SK-N-SH treated with all-trans-retinoic acid at 6 μM for 48 hours (cell line): ENCODE measurements around the gene SMTNL2.

Experiments used
- ARNTL ChIP-seq: fragments of 450-650 bp; formaldehyde crosslinking; IDR thresholded peaks from 2 replicates; pipeline ENCODE4 v1.5.0; 2020; ENCODE audit warnings: low read depth, mild to moderate bottlenecking, moderate library complexity, borderline replicate concordance
- CSDC2 ChIP-seq: fragments of 250-450 bp; sonication (Bioruptor Pico); IDR thresholded peaks from 2 replicates; pipeline ENCODE4 v1.5.0; 2020; ENCODE audit warnings: mild to moderate bottlenecking, moderate library complexity
- ESRRG ChIP-seq: fragments of 250-450 bp; sonication (Bioruptor Pico); IDR thresholded peaks from 2 replicates; pipeline ENCODE4 v1.6.1; 2021; ENCODE audit warnings: mild to moderate bottlenecking
- PPARA ChIP-seq: fragments of 250-450 bp; sonication (Bioruptor Pico); IDR thresholded peaks from 2 replicates; pipeline ENCODE4 v1.5.0; 2020; ENCODE audit warnings: mild to moderate bottlenecking, borderline replicate concordance
- RARB ChIP-seq: fragments of 250-450 bp; sonication (Bioruptor Pico); IDR thresholded peaks from 2 replicates; pipeline ENCODE4 v1.8.0; 2021; ENCODE audit warnings: mild to moderate bottlenecking, moderate library complexity
- ZFP30 ChIP-seq: fragments of 450-650 bp; formaldehyde crosslinking; IDR thresholded peaks from 2 replicates; pipeline ENCODE4 v1.5.0; 2022; ENCODE audit warnings: mild to moderate bottlenecking, moderate library complexity
- ZNF70 ChIP-seq: fragments of 450-650 bp; formaldehyde crosslinking; IDR thresholded peaks from 2 replicates; pipeline ENCODE4 v1.5.0; 2020; ENCODE audit warnings: mild to moderate bottlenecking, moderate library complexity
- ZNF8 ChIP-seq: fragments of 450-650 bp; formaldehyde crosslinking; IDR thresholded peaks from 2 replicates; pipeline ENCODE4 v1.5.0; 2020; ENCODE audit warnings: mild to moderate bottlenecking, moderate library complexity
- TF ChIP-seq, protein P1 (sequence below): fragments of 250-450 bp; sonication (Bioruptor Pico); IDR thresholded peaks from 2 replicates; pipeline ENCODE4 v1.8.0; 2020; ENCODE audit warnings: mild to moderate bottlenecking, moderate library complexity, borderline replicate concordance

DNA sequence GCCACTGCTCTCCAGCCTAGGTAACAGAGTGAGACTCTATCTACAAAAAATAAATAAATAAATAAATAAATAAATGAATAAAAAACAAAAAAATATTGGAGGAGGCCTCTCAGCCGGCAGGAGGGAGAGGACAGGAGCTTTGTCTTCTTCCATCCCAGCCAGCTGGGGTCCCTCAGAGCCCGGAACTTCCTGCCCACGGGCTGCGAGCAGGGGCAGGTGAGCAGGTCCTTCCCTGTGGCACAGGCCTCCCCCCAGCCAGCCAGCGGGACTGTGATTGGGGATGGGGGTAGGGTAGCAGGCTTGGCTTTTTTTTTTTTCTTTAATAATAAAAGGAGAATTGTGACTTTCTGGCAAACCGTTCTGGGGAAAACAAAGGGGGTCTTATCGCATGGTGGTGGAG lies 10.1 kb downstream of the SMTNL2 start:
- TF ChIP-seq, protein P1, sequence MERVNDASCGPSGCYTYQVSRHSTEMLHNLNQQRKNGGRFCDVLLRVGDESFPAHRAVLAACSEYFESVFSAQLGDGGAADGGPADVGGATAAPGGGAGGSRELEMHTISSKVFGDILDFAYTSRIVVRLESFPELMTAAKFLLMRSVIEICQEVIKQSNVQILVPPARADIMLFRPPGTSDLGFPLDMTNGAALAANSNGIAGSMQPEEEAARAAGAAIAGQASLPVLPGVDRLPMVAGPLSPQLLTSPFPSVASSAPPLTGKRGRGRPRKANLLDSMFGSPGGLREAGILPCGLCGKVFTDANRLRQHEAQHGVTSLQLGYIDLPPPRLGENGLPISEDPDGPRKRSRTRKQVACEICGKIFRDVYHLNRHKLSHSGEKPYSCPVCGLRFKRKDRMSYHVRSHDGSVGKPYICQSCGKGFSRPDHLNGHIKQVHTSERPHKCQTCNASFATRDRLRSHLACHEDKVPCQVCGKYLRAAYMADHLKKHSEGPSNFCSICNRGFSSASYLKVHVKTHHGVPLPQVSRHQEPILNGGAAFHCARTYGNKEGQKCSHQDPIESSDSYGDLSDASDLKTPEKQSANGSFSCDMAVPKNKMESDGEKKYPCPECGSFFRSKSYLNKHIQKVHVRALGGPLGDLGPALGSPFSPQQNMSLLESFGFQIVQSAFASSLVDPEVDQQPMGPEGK (CRISPR knock-in tag), result no peak
- TF ChIP-seq RARB (CRISPR knock-in tag), result no peak
- TF ChIP-seq ARNTL (CRISPR knock-in tag), result no peak
- no peak for TF ChIP-seq CSDC2 (CRISPR knock-in tag)
- no peak for TF ChIP-seq ESRRG (CRISPR knock-in tag)
- TF ChIP-seq ZNF70 (CRISPR knock-in tag), result no peak
- TF ChIP-seq PPARA (CRISPR knock-in tag), result no peak
- TF ChIP-seq ZFP30 (CRISPR knock-in tag), result no peak
- no peak for TF ChIP-seq ZNF8 (CRISPR knock-in tag)
